Measurements from ENCODE around the gene CPEB4.

DNA sequence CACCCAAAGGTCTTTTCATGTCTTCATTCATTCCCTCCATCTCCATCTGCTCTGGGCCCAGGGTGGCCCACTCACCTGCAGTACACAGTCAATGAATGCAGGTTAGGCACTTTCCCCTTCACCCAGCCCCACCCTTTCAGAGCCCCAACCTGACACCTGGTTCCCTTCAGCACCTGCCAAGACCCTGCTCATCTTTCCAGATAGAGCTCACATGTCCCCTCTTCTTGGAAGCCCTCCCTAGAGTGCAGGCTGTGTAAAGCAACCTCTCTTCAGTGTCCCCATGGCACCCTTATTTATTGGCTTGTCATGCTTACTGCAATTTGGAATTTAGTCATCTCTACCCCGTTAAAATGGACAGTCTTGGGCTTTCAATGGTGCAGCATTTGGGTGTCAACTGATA is 13.0 kb upstream of the CPEB4 start:
- TF ChIP-seq, protein P1, sequence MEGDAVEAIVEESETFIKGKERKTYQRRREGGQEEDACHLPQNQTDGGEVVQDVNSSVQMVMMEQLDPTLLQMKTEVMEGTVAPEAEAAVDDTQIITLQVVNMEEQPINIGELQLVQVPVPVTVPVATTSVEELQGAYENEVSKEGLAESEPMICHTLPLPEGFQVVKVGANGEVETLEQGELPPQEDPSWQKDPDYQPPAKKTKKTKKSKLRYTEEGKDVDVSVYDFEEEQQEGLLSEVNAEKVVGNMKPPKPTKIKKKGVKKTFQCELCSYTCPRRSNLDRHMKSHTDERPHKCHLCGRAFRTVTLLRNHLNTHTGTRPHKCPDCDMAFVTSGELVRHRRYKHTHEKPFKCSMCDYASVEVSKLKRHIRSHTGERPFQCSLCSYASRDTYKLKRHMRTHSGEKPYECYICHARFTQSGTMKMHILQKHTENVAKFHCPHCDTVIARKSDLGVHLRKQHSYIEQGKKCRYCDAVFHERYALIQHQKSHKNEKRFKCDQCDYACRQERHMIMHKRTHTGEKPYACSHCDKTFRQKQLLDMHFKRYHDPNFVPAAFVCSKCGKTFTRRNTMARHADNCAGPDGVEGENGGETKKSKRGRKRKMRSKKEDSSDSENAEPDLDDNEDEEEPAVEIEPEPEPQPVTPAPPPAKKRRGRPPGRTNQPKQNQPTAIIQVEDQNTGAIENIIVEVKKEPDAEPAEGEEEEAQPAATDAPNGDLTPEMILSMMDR (IDR thresholded peaks at IDR 0.05; ENCODE audit: low read depth, low read length) = no peak
- TF ChIP-seq EZH2phosphoT487 (IDR thresholded peaks at IDR 0.05; ENCODE audit: low read depth) = no peak

Data from OCI-LY3 (cell line).